ENCODE data around the gene COL4A1.

GRCh38 chr13:110259651-110260050 is 47.3 kb downstream of the COL4A1 start:
- TF ChIP-seq CTCF (IDR thresholded peaks at IDR 0.05; ENCODE audit: insufficient read depth, low read length) (no peak), POLR2AphosphoS5 (IDR thresholded peaks at IDR 0.05; ENCODE audit: low read depth) (no peak)
